PFSK-1 (cell line): Measurements from ENCODE around the gene AMACR.

ENCODE experiments used
- REST ChIP-seq, 2 experiments: IDR thresholded peaks; 2 replicates each; pipeline versions ENCODE4 v1.6.1 to v1.8.0; 2011 to 2012; ENCODE audit warnings: low read depth in 2 of 2, low read length in 2 of 2, control low read depth in 1 of 2, inconsistent platforms in 1 of 2, mild to moderate bottlenecking in 1 of 2, moderate library complexity in 1 of 2; ENCODE audit not compliant: insufficient read depth in 1 of 2
- SIN3A ChIP-seq: IDR thresholded peaks from 2 replicates; pipeline ENCODE4 v1.6.1; 2012; ENCODE audit warnings: mild to moderate bottlenecking, low read length, moderate library complexity, borderline replicate concordance; ENCODE audit not compliant: insufficient read depth
- TAF1 ChIP-seq: IDR thresholded peaks from 2 replicates; pipeline ENCODE4 v1.6.1; 2012; ENCODE audit warnings: low read length, control low read depth, borderline replicate concordance; ENCODE audit not compliant: insufficient read depth

GRCh38 chr5:34005211-34005610 lies 2.6 kb downstream of the AMACR start:
- TF ChIP-seq TAF1, result no peak
- TF ChIP-seq REST (IDR thresholded peaks at IDR 0.05; ENCODE audit: insufficient read depth in 1 of 2, low read depth in 2 of 2, low read length in 2 of 2), result no peak
- TF ChIP-seq SIN3A, result no peak
